Left ventricle myocardium inferior (tissue), 1 donor: ENCODE results near the gene PICALM. TPM values are rescaled to one million over a fixed set of nuclear protein-coding genes. Genes with fewer than 3 reads are reported as not detected.
"Not testable (repeated sequence)": the region's sequence is repeated elsewhere in the genome, so short reads cannot be mapped to it uniquely, and the experiment has no call there.

Experiments
- DNase-seq: peaks from one replicate; pipeline ENCODE4 v3.0.0-alpha.2; 2020
- H3K27ac ChIP-seq: fragments of 200-600 bp; replicated peaks from 2 replicates; pipeline ENCODE4 v1.8.0; 2021
- H3K27me3 ChIP-seq: fragments of 200-600 bp; 2 replicates; pipeline ENCODE4 v1.8.0; 2021; ENCODE audit warnings: low read depth
- H3K36me3 ChIP-seq: fragments of 200-600 bp; 2 replicates; pipeline ENCODE4 v1.8.0; 2021
- H3K4me1 ChIP-seq: fragments of 200-600 bp; 2 replicates; pipeline ENCODE4 v1.8.0; 2021
- H3K4me3 ChIP-seq: fragments of 200-600 bp; 2 replicates; pipeline ENCODE4 v1.8.0; 2021; ENCODE audit warnings: mild to moderate bottlenecking, moderate library complexity
- H3K9me3 ChIP-seq: fragments of 200-600 bp; replicated peaks from 2 replicates; pipeline ENCODE4 v1.8.0; 2021
- CTCF ChIP-seq: fragments of 200-600 bp; IDR thresholded peaks from 2 replicates; pipeline ENCODE4 v1.8.0; 2021; ENCODE audit warnings: antibody characterized with exemption, mild to moderate bottlenecking, borderline replicate concordance
- intact Hi-C: fragments of 100-400 bp; cut with micrococcal nuclease; formaldehyde crosslinking; loops from one replicate; pipeline ENCODE4 v1.11.0; 2022
- total RNA-seq: library from RNA; stranded (reverse); fragmentation: NEBNext Ultra II Directional; extraction: Animal tissue kit (Norgen Biotek cat#: 25700); gene quantifications from one replicate; pipeline ENCODE4 v1.2.1, GENCODE V29; 2021
- donor health status: DM: no; HTN: yes; CAD: no; lungs with severe emphysema.

PICALM gene
- total RNA-seq, 1 donor from 2014 or later = 133 TPM

GRCh38 chr11:85961130-85961529 lies 107.8 kb downstream of the PICALM start:
- TF ChIP-seq CTCF = no peak
- Histone ChIP-seq H3K9me3 (no peaks in the 10 kb centered on the region), H3K27ac (peak overlapping the region; percentile 17), H3K4me3 (no peak overlapping the region), H3K36me3 (peaks cover 75% of the 10 kb centered on the region), H3K4me1 (peaks cover 30% of the 10 kb centered on the region), H3K27me3 (no peaks in the 10 kb centered on the region)
- DNase-seq = no peak
- intact Hi-C loops = no loop called here

GRCh38 chr11:85960678-85961077 lies 108.2 kb downstream of the PICALM start:
- Histone ChIP-seq H3K9me3 (no peaks in the 10 kb centered on the region), H3K27ac (no peak overlapping the region), H3K4me3 (no peak overlapping the region), H3K36me3 (peaks cover 75% of the 10 kb centered on the region), H3K4me1 (peaks cover 34% of the 10 kb centered on the region), H3K27me3 (no peaks in the 10 kb centered on the region)
- DNase-seq = no peak
- intact Hi-C loops = no loop called here
- TF ChIP-seq CTCF = no peak

GRCh38 chr11:85955531-85955930 lies 113.4 kb downstream of the PICALM start:
- peak overlapping the region; percentile 23 for H3K27ac ChIP-seq
- intact Hi-C loops = no loop called here
- no peak for TF ChIP-seq CTCF
- no peak for DNase-seq
- H3K36me3 ChIP-seq = peaks cover 55% of the 10 kb centered on the region
- H3K9me3 ChIP-seq = peaks cover 3% of the 10 kb centered on the region
- peaks cover 27% of the 10 kb centered on the region for H3K4me1 ChIP-seq
- H3K4me3 ChIP-seq = no peak overlapping the region
- H3K27me3 ChIP-seq = no peaks in the 10 kb centered on the region

GRCh38 chr11:85953491-85954143 lies 115.3 kb downstream of the PICALM start:
- Histone ChIP-seq H3K27me3 (no peaks in the 10 kb centered on the region), H3K27ac (no peak overlapping the region), H3K36me3 (peaks cover 38% of the 10 kb centered on the region), H3K9me3 (peaks cover 3% of the 10 kb centered on the region), H3K4me1 (peaks cover 30% of the 10 kb centered on the region), H3K4me3 (no peak overlapping the region)
- TF ChIP-seq CTCF = no peak
- DNase-seq = no peak
- intact Hi-C loops = no loop called here

GRCh38 chr11:85952108-85952485 lies 116.8 kb downstream of the PICALM start:
- Histone ChIP-seq H3K4me1 (peaks cover 43% of the 10 kb centered on the region), H3K36me3 (peaks cover 23% of the 10 kb centered on the region)
- H3K27ac ChIP-seq, intact Hi-C loops, H3K9me3 ChIP-seq, H3K27me3 ChIP-seq, H3K4me3 ChIP-seq, DNase-seq: not testable (repeated sequence)

GRCh38 chr11:85951428-85952107 lies 117.3 kb downstream of the PICALM start:
- no peak for TF ChIP-seq CTCF
- H3K4me1 ChIP-seq = peaks cover 46% of the 10 kb centered on the region
- peaks cover 3% of the 10 kb centered on the region for H3K9me3 ChIP-seq
- intact Hi-C loops = no loop called here
- peaks cover 19% of the 10 kb centered on the region for H3K36me3 ChIP-seq
- DNase-seq = no peak
- no peak overlapping the region for H3K27ac ChIP-seq
- H3K4me3 ChIP-seq = no peak overlapping the region
- H3K27me3 ChIP-seq = no peaks in the 10 kb centered on the region
